K562 (cell line): ENCODE data around the gene IRF1. TPM values are rescaled to one million over a fixed set of nuclear protein-coding genes. Genes with fewer than 3 reads are reported as not detected.
A peak's percentile ranks its signal among the peaks of the same experiment; 100 is the strongest.

ENCODE experiments used
- ATAC-seq: fragments of 200-7000 bp; cut with Tn5 transposase; 3 replicates; pipeline ENCODE4 v1.9.1; 2020; ENCODE audit warnings: moderate library complexity
- BruUV-seq: library from RNA; stranded (reverse); fragments of 400-500 nt; replicated peaks from 2 replicates; lab custom pipeline; 2021; lab: Mats Ljungman, UMichigan
- CTCF ChIA-PET: fragments of 300-600 bp; formaldehyde crosslinking; extraction: SDS; loops from one replicate; lab custom pipeline; 2021; ENCODE audit warnings: low intra/inter-chr PET ratio; lab: Yijun Ruan, JAX
- POLR2A ChIA-PET: fragments of 300-600, 350-650 bp; sonication (Branson Sonifier 250); formaldehyde crosslinking; extraction: SDS; loops from one replicate; lab custom pipeline; 2021; ENCODE audit warnings: antibody characterized with exemption, inconsistent platforms; lab: Yijun Ruan, JAX
- DNase-seq, 4 experiments: peaks; one replicate each; pipeline versions ENCODE4 v3.0.0 to v3.0.0-alpha.2; 2011 to 2018; ENCODE audit warnings: low spot score in 3 of 4, mixed read lengths in 3 of 4; ENCODE audit errors: extremely low read depth in 1 of 4
- FAIRE-seq: peaks from 2 replicates; lab custom pipeline; 2011; peaks lifted over from hg19 to GRCh38; lab: Jason Lieb, UNC
- H2AFZ ChIP-seq: 2 replicates; pipeline ENCODE4 v1.6.0; 2011; ENCODE audit warnings: low read depth, low read length, control low read depth, inconsistent platforms
- H3K27ac ChIP-seq: fragments of 200-600 bp; 3 replicates; pipeline ENCODE4 v1.8.0; 2011; ENCODE audit warnings: low read depth, mild to moderate bottlenecking, control low read depth, inconsistent platforms, low read length, moderate library complexity, mixed read lengths; ENCODE audit errors: extremely low read depth
- H3K27me3 ChIP-seq, 2 experiments: fragments of 300-600 bp in 1 of 2; 2 replicates in 1 of 2; 3 replicates in 1 of 2; pipeline versions ENCODE4 v1.6.0 to v1.8.0; 2011; ENCODE audit warnings: inconsistent platforms in 2 of 2, low read length in 2 of 2, mild to moderate bottlenecking in 1 of 2, mixed read lengths in 1 of 2, moderate library complexity in 1 of 2; ENCODE audit not compliant: control insufficient read depth in 2 of 2, insufficient read depth in 2 of 2
- H3K36me3 ChIP-seq: fragments of 300-600 bp; 3 replicates; pipeline ENCODE4 v1.8.0; 2011; ENCODE audit warnings: mild to moderate bottlenecking, low read length, inconsistent platforms; ENCODE audit not compliant: control insufficient read depth, insufficient read depth
- H3K4me1 ChIP-seq, 2 experiments: fragments of 200-600 bp in 1 of 2; replicated peaks in 1 of 2; 2 replicates in 1 of 2; 3 replicates in 1 of 2; pipeline versions ENCODE4 v1.5.1 to v1.8.0; 2011; ENCODE audit warnings: inconsistent platforms in 2 of 2, low read length in 2 of 2, mild to moderate bottlenecking in 1 of 2, mixed read lengths in 1 of 2, moderate library complexity in 1 of 2; ENCODE audit not compliant: control insufficient read depth in 2 of 2, insufficient read depth in 2 of 2
- H3K4me2 ChIP-seq: 2 replicates; pipeline ENCODE4 v1.6.1; 2011; ENCODE audit warnings: low read length, control low read depth, inconsistent platforms, mixed read lengths; ENCODE audit not compliant: insufficient read depth
- H3K4me3 ChIP-seq: fragments of 200-600 bp; sonication (generic), shearing (Covaris generic); 2 replicates; pipeline ENCODE4 v1.5.1; 2016; ENCODE audit warnings: control low read depth, inconsistent platforms
- H3K79me2 ChIP-seq: fragments of 200-600 bp; 3 replicates; pipeline ENCODE4 v1.8.0; 2011; ENCODE audit warnings: low read length, inconsistent platforms; ENCODE audit not compliant: control insufficient read depth, insufficient read depth
- H3K9ac ChIP-seq, 2 experiments: 2 replicates each; pipeline versions ENCODE4 v1.6.0 to v1.6.1; 2011; ENCODE audit warnings: low read depth in 2 of 2, low read length in 2 of 2, control low read depth in 1 of 2, inconsistent platforms in 1 of 2, mild to moderate bottlenecking in 1 of 2, mixed read lengths in 1 of 2; ENCODE audit not compliant: insufficient read depth in 1 of 2
- H3K9me1 ChIP-seq: one replicate; pipeline ENCODE4 v1.6.0; 2011; ENCODE audit warnings: inconsistent platforms, mild to moderate bottlenecking, low read length, moderate library complexity; ENCODE audit not compliant: control insufficient read depth, insufficient read depth
- H3K9me3 ChIP-seq: replicated peaks from 2 replicates; pipeline ENCODE4 v1.5.1; 2011; ENCODE audit warnings: low read depth, low read length, inconsistent platforms; ENCODE audit not compliant: control insufficient read depth, insufficient read depth
- H4K20me1 ChIP-seq: replicated peaks from 2 replicates; pipeline ENCODE4 v1.6.1; 2011; ENCODE audit warnings: low read length, inconsistent platforms, mixed read lengths; ENCODE audit not compliant: control insufficient read depth, insufficient read depth
- CTCF ChIP-seq, 3 experiments: IDR thresholded peaks in 2 of 3; conservative IDR thresholded peaks in 1 of 3; 2 replicates each; pipeline ENCODE4 v1.5.1; 2011 to 2012; ENCODE audit warnings: low read length in 3 of 3, mild to moderate bottlenecking in 3 of 3, control low read depth in 2 of 3, improper control_type of control experiment in 1 of 3, inconsistent platforms in 1 of 3, low read depth in 1 of 3, mixed read lengths in 1 of 3, moderate library complexity in 1 of 3; ENCODE audit not compliant: insufficient read depth in 2 of 3
- DNMT1 ChIP-seq: fragments of 450-650 bp; IDR thresholded peaks from 2 replicates; pipeline ENCODE4 v1.6.1; 2016; ENCODE audit warnings: antibody characterized with exemption, mild to moderate bottlenecking
- FOXK2 ChIP-seq, 2 experiments: fragments of 450-650 bp; IDR thresholded peaks in 1 of 2; conservative IDR thresholded peaks in 1 of 2; 2 replicates each; pipeline ENCODE4 v1.6.1; 2016; ENCODE audit warnings: low read depth in 2 of 2, mild to moderate bottlenecking in 1 of 2
- RAD21 ChIP-seq, 2 experiments: fragments of 250-450 bp in 1 of 2; fragments of 450-650 bp in 1 of 2; sonication (Bioruptor Pico) in 1 of 2; formaldehyde crosslinking in 1 of 2; IDR thresholded peaks in 1 of 2; conservative IDR thresholded peaks in 1 of 2; 2 replicates each; pipeline versions ENCODE4 v1.4.0 to v1.8.0; 2020 to 2022; ENCODE audit warnings: mild to moderate bottlenecking in 2 of 2, moderate library complexity in 1 of 2
- SMC3 ChIP-seq: conservative IDR thresholded peaks from 2 replicates; pipeline ENCODE4 v1.6.1; 2011; ENCODE audit warnings: low read depth, low read length, improper control_type of control experiment; ENCODE audit not compliant: insufficient read depth
- STAG1 ChIP-seq: sonication (generic); formaldehyde crosslinking; IDR thresholded peaks from 2 replicates; pipeline ENCODE4 v1.5.0; 2020; ENCODE audit warnings: missing genetic modification reagents, borderline replicate concordance
- WGBS: fragments of 100-300 bp; shearing (Covaris generic); methylation state at CpG from one replicate; pipeline ENCODE4 v1.1.6; 2016; ENCODE audit warnings: low coverage, mixed read lengths; ENCODE audit not compliant: insufficient coverage; ENCODE audit errors: missing lambda C conversion rate; 5-methylcytosine and 5-hydroxymethylcytosine counted together
- in situ Hi-C: fragments of 300-500 bp; cut with MboI; formaldehyde crosslinking; loops from 4 replicates; pipeline ENCODE4 v1.15.0; 2018; ENCODE audit warnings: inconsistent platforms, mixed read lengths
- intact Hi-C: fragments of 100-400 bp; cut with micrococcal nuclease; formaldehyde crosslinking; loops from 2 replicates; pipeline ENCODE4 v1.14.2; 2022
- polyA plus RNA-seq, 8 experiments: library from polyadenylated mRNA; depleted of rRNA in 4 of 8; stranded (reverse) in 5 of 8; unstranded in 3 of 8; fragments of >200 nt; fragmentation: Nextera tagmentation in 2 of 8; fragmentation: Illumina TruSeq in 1 of 8; extraction: Ambion mirVana in 2 of 8; extraction: Trizol in 1 of 8; gene quantifications; 2 replicates each; pipeline versions ENCODE4 v1.2.1 to v1.2.3, GENCODE V29; 2011 to 2014; ENCODE audit warnings: inconsistent platforms in 1 of 8, missing spikeins in 1 of 8
- total RNA-seq, 7 experiments: library from RNA; depleted of rRNA in 6 of 7; stranded (reverse); fragments of >200 nt in 6 of 7; fragmentation: Illumina TruSeq in 2 of 7; extraction: Trizol in 2 of 7; gene quantifications; 2 replicates each; pipeline versions ENCODE4 v1.2.1 to v1.2.3, GENCODE V29; 2011 to 2021; ENCODE audit warnings: low replicate concordance in 1 of 7
- TF ChIP-seq, protein P1 (sequence below): fragments of 250-450 bp; sonication (Bioruptor Pico); IDR thresholded peaks from 2 replicates; pipeline ENCODE4 v1.8.0; 2022; ENCODE audit warnings: inconsistent platforms

Gene IRF1
- total and polyA plus RNA-seq, 9 of the 15 experiments (the other 6 are each of a cell fraction or from before 2014, with no cell fraction given), result 1.1 to 12.3 (median 5.9) TPM

DNA sequence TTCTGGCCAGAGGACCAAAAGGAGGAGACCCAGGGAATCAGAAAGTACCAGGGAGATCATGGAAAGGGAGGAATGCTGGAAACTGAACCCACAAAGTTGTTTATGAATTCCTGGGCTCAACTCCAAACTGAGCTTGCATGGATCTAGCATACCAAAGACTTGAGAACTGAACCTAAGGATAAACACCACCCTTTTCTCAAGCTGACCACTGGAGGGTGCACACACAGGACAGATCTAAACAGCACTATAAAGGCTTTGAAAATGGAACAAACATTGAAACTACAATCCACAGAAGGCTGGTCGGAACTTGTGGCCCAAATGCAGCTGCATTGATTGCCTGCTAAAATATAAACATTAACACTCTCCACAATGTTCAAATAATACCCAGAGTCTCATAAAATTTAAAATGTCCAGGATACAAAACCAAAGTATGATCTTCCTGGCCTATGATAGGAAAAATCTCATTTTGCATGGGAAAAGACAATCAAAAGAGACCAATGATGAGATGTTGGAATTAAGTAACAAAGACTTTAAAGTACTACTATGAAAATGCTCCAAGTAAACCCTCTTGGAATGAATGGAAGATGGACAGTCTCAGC lies 15.6 kb upstream of the IRF1 start:
- Histone ChIP-seq H2AFZ (peak overlapping the region; percentile 81), H3K27me3 (no peaks in the 10 kb centered on the region), H3K36me3 (no peaks in the 10 kb centered on the region), H3K9ac (peak overlapping the region in 1 of 2 experiments; percentile 38; a peak in 1 of 4 replicates), H4K20me1 (no peaks in the 10 kb centered on the region), H3K4me1 (peaks cover 9 to 11% of the 10 kb centered on the region in 2 experiments; a peak in 4 of 5 replicates), H3K9me1 (no peaks in the 10 kb centered on the region), H3K9me3 (no peaks in the 10 kb centered on the region), H3K4me2 (no peak overlapping the region; the same call in 1 of the 2 replicates), H3K79me2 (no peaks in the 10 kb centered on the region), H3K27ac (no peak overlapping the region), H3K4me3 (no peak overlapping the region)
- in situ Hi-C loops, result no loop called here
- ChIA-PET CTCF (interaction anchor here (0.6 kb wide), 1 partner anchor 208 kb away, joined by 4 read pairs; no protein-coding TSS in a partner anchor), POLR2A (interaction anchor here (0.6 to 1.3 kb wide), 6 partner anchors 9 to 245 kb away, joined by 3 to 4 read pairs (median 4); partner anchors contain the start of gene IRF1)
- no TSS peak for BruUV-seq
- intact Hi-C loops, result no loop called here
- ATAC-seq, result peak; percentile 91
- FAIRE-seq, result peak; percentile 95
- 8% methylated on average over 1 of the region's 1 CpG for whole genome bisulfite sequencing
- peak; percentile 32 to 75 (median 58) for DNase-seq
- TF ChIP-seq RAD21 (CRISPR knock-in tag; conservative IDR thresholded peaks at IDR 0.05 in 1 of 2, IDR thresholded peaks at IDR 0.05 in 1 of 2) (peak; percentile 28 to 73; a peak in 2 of 4 replicates), DNMT1 (0 out of 2 replicates have a peak, but pooled peaks have one; percentile 61), CTCF (IDR thresholded peaks at IDR 0.05 in 2 of 3, conservative IDR thresholded peaks at IDR 0.05 in 1 of 3; ENCODE audit: insufficient read depth in 2 of 3, low read depth in 1 of 3, low read length in 3 of 3) (peak; percentile 70 to 77 (median 74)), FOXK2 (conservative IDR thresholded peaks at IDR 0.05 in 1 of 2, IDR thresholded peaks at IDR 0.05 in 1 of 2; ENCODE audit: low read depth in 2 of 2) (peak; percentile 38 to 59; a peak in 3 of 4 replicates), STAG1 (CRISPR knock-in tag) (peak; percentile 11; the same call in 1 of the 2 replicates), SMC3 (peak; percentile 60)
- TF ChIP-seq, protein P1, sequence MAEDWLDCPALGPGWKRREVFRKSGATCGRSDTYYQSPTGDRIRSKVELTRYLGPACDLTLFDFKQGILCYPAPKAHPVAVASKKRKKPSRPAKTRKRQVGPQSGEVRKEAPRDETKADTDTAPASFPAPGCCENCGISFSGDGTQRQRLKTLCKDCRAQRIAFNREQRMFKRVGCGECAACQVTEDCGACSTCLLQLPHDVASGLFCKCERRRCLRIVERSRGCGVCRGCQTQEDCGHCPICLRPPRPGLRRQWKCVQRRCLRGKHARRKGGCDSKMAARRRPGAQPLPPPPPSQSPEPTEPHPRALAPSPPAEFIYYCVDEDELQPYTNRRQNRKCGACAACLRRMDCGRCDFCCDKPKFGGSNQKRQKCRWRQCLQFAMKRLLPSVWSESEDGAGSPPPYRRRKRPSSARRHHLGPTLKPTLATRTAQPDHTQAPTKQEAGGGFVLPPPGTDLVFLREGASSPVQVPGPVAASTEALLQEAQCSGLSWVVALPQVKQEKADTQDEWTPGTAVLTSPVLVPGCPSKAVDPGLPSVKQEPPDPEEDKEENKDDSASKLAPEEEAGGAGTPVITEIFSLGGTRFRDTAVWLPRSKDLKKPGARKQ (CRISPR knock-in tag), result no peak
